Tibial nerve (tissue), 3 donors: Measurements from ENCODE around the gene MXD3.

Experiments used
- POLR2A ChIP-seq, 2 donors: fragments of 450-650 bp; IDR thresholded peaks; one replicate each; pipeline ENCODE4 v1.6.1; 2017; ENCODE audit warnings: antibody characterized with exemption in 2 of 2, mild to moderate bottlenecking in 2 of 2, moderate library complexity in 2 of 2
- TF ChIP-seq, protein P1 (sequence below), 5 experiments: fragments of 200-600 bp in 3 of 5; fragments of 450-650 bp in 2 of 5; sonication (generic) in 3 of 5; IDR thresholded peaks; one replicate each; pipeline ENCODE4 v1.5.1; 2016 to 2019; ENCODE audit warnings: antibody characterized with exemption in 5 of 5, mild to moderate bottlenecking in 3 of 5, moderate library complexity in 2 of 5

DNA sequence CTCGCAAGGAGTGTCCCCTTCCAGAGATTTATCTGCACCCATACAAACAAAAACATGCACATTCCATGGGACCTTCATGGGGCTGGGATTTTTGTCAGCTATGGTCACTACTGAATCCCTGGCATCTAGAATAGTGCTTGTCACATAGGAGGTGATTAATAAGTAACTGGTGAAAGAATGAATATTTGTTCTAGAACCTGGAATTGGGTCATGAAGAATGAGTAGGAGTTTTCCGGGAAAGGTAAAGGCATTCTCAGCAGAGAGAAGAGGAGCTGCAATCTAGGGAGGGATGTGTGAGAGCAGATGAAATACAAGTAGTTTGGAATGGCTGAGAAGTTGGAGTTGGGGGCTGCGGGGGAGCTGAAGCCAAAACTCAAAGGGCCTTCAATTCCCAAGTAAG is 42.6 kb upstream of the MXD3 start:
- TF ChIP-seq, protein P1, sequence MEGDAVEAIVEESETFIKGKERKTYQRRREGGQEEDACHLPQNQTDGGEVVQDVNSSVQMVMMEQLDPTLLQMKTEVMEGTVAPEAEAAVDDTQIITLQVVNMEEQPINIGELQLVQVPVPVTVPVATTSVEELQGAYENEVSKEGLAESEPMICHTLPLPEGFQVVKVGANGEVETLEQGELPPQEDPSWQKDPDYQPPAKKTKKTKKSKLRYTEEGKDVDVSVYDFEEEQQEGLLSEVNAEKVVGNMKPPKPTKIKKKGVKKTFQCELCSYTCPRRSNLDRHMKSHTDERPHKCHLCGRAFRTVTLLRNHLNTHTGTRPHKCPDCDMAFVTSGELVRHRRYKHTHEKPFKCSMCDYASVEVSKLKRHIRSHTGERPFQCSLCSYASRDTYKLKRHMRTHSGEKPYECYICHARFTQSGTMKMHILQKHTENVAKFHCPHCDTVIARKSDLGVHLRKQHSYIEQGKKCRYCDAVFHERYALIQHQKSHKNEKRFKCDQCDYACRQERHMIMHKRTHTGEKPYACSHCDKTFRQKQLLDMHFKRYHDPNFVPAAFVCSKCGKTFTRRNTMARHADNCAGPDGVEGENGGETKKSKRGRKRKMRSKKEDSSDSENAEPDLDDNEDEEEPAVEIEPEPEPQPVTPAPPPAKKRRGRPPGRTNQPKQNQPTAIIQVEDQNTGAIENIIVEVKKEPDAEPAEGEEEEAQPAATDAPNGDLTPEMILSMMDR (IDR thresholded peaks at IDR 0.05) = no peak
- TF ChIP-seq POLR2A (IDR thresholded peaks at IDR 0.05) = no peak
